H1 (cell line): ENCODE data around the gene AGAP1. TPM values are rescaled to one million over a fixed set of nuclear protein-coding genes. Genes with fewer than 3 reads are reported as not detected.

ENCODE experiments used
- CTCF ChIA-PET: fragments of 300-600 bp; sonication (Branson Sonifier 250); formaldehyde crosslinking; loops from one replicate; lab custom pipeline; 2021; ENCODE audit not compliant: partially characterized antibody; lab: Charles Lee
- POLR2A ChIA-PET: fragments of 300-600 bp; sonication (Branson Sonifier 250); formaldehyde crosslinking; loops from one replicate; lab custom pipeline; 2021; ENCODE audit warnings: inconsistent platforms; ENCODE audit not compliant: partially characterized antibody; lab: Charles Lee
- DNase-seq, 2 experiments: peaks; one replicate each; pipeline versions ENCODE4 v3.0.0 to v3.0.0-alpha.2; 2010 to 2022; ENCODE audit warnings: low spot score in 2 of 2, low read depth in 1 of 2, mixed read lengths in 1 of 2
- FAIRE-seq: peaks from 2 replicates; lab custom pipeline; 2011; peaks lifted over from hg19 to GRCh38; lab: Jason Lieb, UNC
- H2AFZ ChIP-seq: 2 replicates; pipeline ENCODE4 v1.8.1; 2012; ENCODE audit warnings: low read length, inconsistent platforms
- H2AK5ac ChIP-seq: 2 replicates; pipeline ENCODE4 v1.6.1; 2013; ENCODE audit warnings: low read depth, low read length
- H2BK120ac ChIP-seq: replicated peaks from 2 replicates; pipeline ENCODE3; 2013; ENCODE audit warnings: low read depth, low read length, inconsistent platforms
- H2BK12ac ChIP-seq: 2 replicates; pipeline ENCODE4 v1.6.1; 2013; ENCODE audit warnings: low read depth, low read length
- H2BK15ac ChIP-seq: 2 replicates; pipeline ENCODE4 v1.6.1; 2013; ENCODE audit warnings: low read length
- H2BK20ac ChIP-seq: 2 replicates; pipeline ENCODE4 v1.6.1; 2013; ENCODE audit warnings: low read length
- H2BK5ac ChIP-seq: 2 replicates; pipeline ENCODE4 v1.6.1; 2013; ENCODE audit warnings: low read depth, low read length
- H3K14ac ChIP-seq: 2 replicates; pipeline ENCODE4 v1.6.1; 2013; ENCODE audit warnings: inconsistent platforms; ENCODE audit not compliant: insufficient read length
- H3K18ac ChIP-seq: 2 replicates; pipeline ENCODE4 v1.6.1; 2013; ENCODE audit warnings: low read length; ENCODE audit errors: extremely low read depth
- H3K23ac ChIP-seq: 2 replicates; pipeline ENCODE4 v1.6.1; 2013; ENCODE audit warnings: inconsistent platforms; ENCODE audit not compliant: insufficient read length
- H3K23me2 ChIP-seq: 2 replicates; pipeline ENCODE4 v1.6.1; 2013; ENCODE audit warnings: low read depth, low read length
- H3K27ac ChIP-seq: 2 replicates; pipeline ENCODE4 v1.6.1; 2011; ENCODE audit warnings: low read depth, low read length, inconsistent platforms
- H3K27me3 ChIP-seq, 4 experiments: replicated peaks in 1 of 4; 1 replicate in 1 of 4; 2 replicates in 3 of 4; pipeline versions ENCODE4 v1.6.1 to v1.8.1; 2011 to 2013; ENCODE audit warnings: low read length in 3 of 4, mild to moderate bottlenecking in 3 of 4, inconsistent platforms in 2 of 4, mixed read lengths in 2 of 4, moderate library complexity in 1 of 4; ENCODE audit not compliant: control insufficient read depth in 3 of 4, insufficient read depth in 3 of 4; ENCODE audit errors: extremely low read depth in 1 of 4
- H3K36me3 ChIP-seq, 4 experiments: 2 replicates each; pipeline versions ENCODE4 v1.6.1 to v1.8.1; 2011 to 2013; ENCODE audit warnings: mild to moderate bottlenecking in 4 of 4, low read length in 3 of 4, moderate library complexity in 2 of 4, control low read depth in 1 of 4, inconsistent platforms in 1 of 4; ENCODE audit not compliant: insufficient read depth in 4 of 4, control insufficient read depth in 2 of 4
- H3K4ac ChIP-seq: replicated peaks from 2 replicates; pipeline ENCODE3; 2013; ENCODE audit warnings: low read length, low read depth, mixed read lengths, inconsistent platforms; ENCODE audit not compliant: insufficient read length
- H3K4me1 ChIP-seq, 4 experiments: replicated peaks in 1 of 4; 1 replicate in 1 of 4; 2 replicates in 3 of 4; pipeline versions ENCODE4 v1.6.1 to v1.8.1; 2011 to 2013; ENCODE audit warnings: low read length in 3 of 4, inconsistent platforms in 2 of 4, mixed read lengths in 1 of 4; ENCODE audit not compliant: insufficient read depth in 4 of 4, control insufficient read depth in 3 of 4
- H3K4me2 ChIP-seq, 2 experiments: 2 replicates each; pipeline versions ENCODE4 v1.6.1 to v1.8.1; 2011 to 2013; ENCODE audit warnings: low read depth in 2 of 2, low read length in 2 of 2, control low read depth in 1 of 2, inconsistent platforms in 1 of 2, mild to moderate bottlenecking in 1 of 2; ENCODE audit not compliant: insufficient read depth in 1 of 2
- H3K4me3 ChIP-seq, 4 experiments: fragments of 200-600, 300-600 bp in 1 of 4; sonication (generic), shearing (Covaris generic), sonication (Bioruptor Twin) in 1 of 4; 2 replicates each; pipeline versions ENCODE4 v1.5.1 to v1.8.1; 2011 to 2016; ENCODE audit warnings: low read length in 4 of 4, low read depth in 3 of 4, control low read depth in 2 of 4, inconsistent platforms in 2 of 4, mild to moderate bottlenecking in 2 of 4, mixed read lengths in 1 of 4, moderate library complexity in 1 of 4; ENCODE audit not compliant: insufficient read depth in 2 of 4; ENCODE audit errors: extremely low read depth in 1 of 4
- H3K56ac ChIP-seq: replicated peaks from 2 replicates; pipeline ENCODE3; 2013; ENCODE audit warnings: low read depth, mild to moderate bottlenecking, mixed read lengths, low read length, inconsistent platforms; ENCODE audit not compliant: insufficient read length
- H3K79me1 ChIP-seq: 2 replicates; pipeline ENCODE4 v1.6.1; 2013; ENCODE audit warnings: low read depth, low read length, control low read depth
- H3K79me2 ChIP-seq, 2 experiments: 2 replicates each; pipeline versions ENCODE4 v1.6.1 to v1.8.1; 2012 to 2013; ENCODE audit warnings: low read length in 2 of 2, mild to moderate bottlenecking in 2 of 2, inconsistent platforms in 1 of 2; ENCODE audit not compliant: insufficient read depth in 2 of 2, control insufficient read depth in 1 of 2
- H3K9ac ChIP-seq, 4 experiments: replicated peaks in 1 of 4; 1 replicate in 1 of 4; 2 replicates in 3 of 4; pipeline versions ENCODE4 v1.6.1 to v1.8.1; 2011 to 2013; ENCODE audit warnings: low read depth in 3 of 4, low read length in 3 of 4, control low read depth in 2 of 4, mild to moderate bottlenecking in 2 of 4, moderate library complexity in 2 of 4, inconsistent platforms in 1 of 4; ENCODE audit errors: extremely low read depth in 1 of 4
- H3K9me3 ChIP-seq, 2 experiments: 2 replicates each; pipeline versions ENCODE4 v1.6.1 to v1.8.1; 2012 to 2013; ENCODE audit warnings: mild to moderate bottlenecking in 2 of 2, moderate library complexity in 2 of 2, control low read depth in 1 of 2, inconsistent platforms in 1 of 2, low read depth in 1 of 2, low read length in 1 of 2, mixed read lengths in 1 of 2; ENCODE audit not compliant: insufficient read depth in 2 of 2
- H4K20me1 ChIP-seq, 2 experiments: replicated peaks in 1 of 2; 2 replicates each; pipeline versions ENCODE3 to v1.8.1; 2011 to 2013; ENCODE audit warnings: inconsistent platforms in 2 of 2, low read length in 2 of 2, mild to moderate bottlenecking in 1 of 2; ENCODE audit not compliant: insufficient read depth in 2 of 2, control insufficient read depth in 1 of 2
- H4K5ac ChIP-seq: 2 replicates; pipeline ENCODE4 v1.6.1; 2013; ENCODE audit warnings: low read length, low read depth, mixed read lengths, inconsistent platforms; ENCODE audit not compliant: insufficient read length
- H4K8ac ChIP-seq: 2 replicates; pipeline ENCODE4 v1.8.0; 2013; ENCODE audit warnings: mild to moderate bottlenecking, moderate library complexity, low read length, inconsistent platforms; ENCODE audit not compliant: insufficient read depth; ENCODE audit errors: extremely low read depth
- H4K91ac ChIP-seq: replicated peaks from 2 replicates; pipeline ENCODE3; 2013; ENCODE audit warnings: low read length, mixed read lengths, inconsistent platforms; ENCODE audit not compliant: insufficient read length
- ATF3 ChIP-seq: IDR thresholded peaks from 2 replicates; pipeline ENCODE4 v1.6.1; 2011; ENCODE audit warnings: low read depth, mild to moderate bottlenecking, low read length; ENCODE audit not compliant: insufficient read depth
- BACH1 ChIP-seq: IDR thresholded peaks from 2 replicates; pipeline ENCODE4 v1.6.1; 2012; ENCODE audit warnings: low read length, improper control_type of control experiment
- BCL11A ChIP-seq, 2 experiments: IDR thresholded peaks; one replicate each; pipeline ENCODE4 v1.6.1; 2011; ENCODE audit warnings: low read depth in 2 of 2, low read length in 2 of 2, mild to moderate bottlenecking in 2 of 2
- CBX8 ChIP-seq: fragments of 300-800, 300-1000 bp; sonication (generic); IDR thresholded peaks from 2 replicates; pipeline ENCODE4 v1.7.1; 2016; ENCODE audit warnings: low read depth, low read length, borderline replicate concordance
- CEBPB ChIP-seq: IDR thresholded peaks from 2 replicates; pipeline ENCODE4 v1.6.1; 2012; ENCODE audit warnings: low read depth, low read length
- CREB1 ChIP-seq: IDR thresholded peaks from 2 replicates; pipeline ENCODE4 v1.6.1; 2012; ENCODE audit warnings: inconsistent platforms
- CTCF ChIP-seq, 3 experiments: IDR thresholded peaks; 1 replicate in 2 of 3; 2 replicates in 1 of 3; pipeline versions ENCODE4 v1.5.1 to v1.6.1; 2011; ENCODE audit warnings: low read length in 3 of 3, mild to moderate bottlenecking in 3 of 3, inconsistent platforms in 2 of 3, low read depth in 1 of 3, moderate library complexity in 1 of 3; ENCODE audit not compliant: insufficient read depth in 1 of 3; ENCODE audit errors: control extremely low read depth in 1 of 3
- JUN ChIP-seq: IDR thresholded peaks from 2 replicates; pipeline ENCODE4 v1.6.1; 2011; ENCODE audit warnings: low read depth, mild to moderate bottlenecking, improper control_type of control experiment, low read length
- RFX5 ChIP-seq: IDR thresholded peaks from 2 replicates; pipeline ENCODE4 v1.6.1; 2011; ENCODE audit warnings: low read depth, low read length, improper control_type of control experiment, borderline replicate concordance
- SIRT6 ChIP-seq: IDR thresholded peaks from one replicate; pipeline ENCODE4 v1.7.1; 2012; ENCODE audit warnings: low read length, inconsistent platforms
- SP4 ChIP-seq: IDR thresholded peaks from 2 replicates; pipeline ENCODE4 v1.6.1; 2012; ENCODE audit warnings: low read length, inconsistent platforms
- TAF1 ChIP-seq: IDR thresholded peaks from 2 replicates; pipeline ENCODE4 v1.6.1; 2011; ENCODE audit warnings: mild to moderate bottlenecking, low read depth, low read length
- TBP ChIP-seq: IDR thresholded peaks from 2 replicates; pipeline ENCODE4 v1.6.1; 2011; ENCODE audit warnings: low read depth, low read length, improper control_type of control experiment
- WGBS, 2 experiments: shearing (Covaris generic) in 1 of 2; methylation state at CpG; one replicate each; pipeline versions ENCODE4 v1.1.6 to v1.1.7; 2013 to 2015; ENCODE audit warnings: low lambda C conversion rate in 2 of 2, mixed read lengths in 2 of 2, inconsistent platforms in 1 of 2, low coverage in 1 of 2, missing lambda C conversion rate in 1 of 2; ENCODE audit not compliant: insufficient replicate concordance in 2 of 2, insufficient coverage in 1 of 2, insufficient read length in 1 of 2; ENCODE audit errors: extremely low coverage in 1 of 2, missing lambda C conversion rate in 1 of 2; 5-methylcytosine and 5-hydroxymethylcytosine counted together
- polyA plus RNA-seq, 7 experiments: library from polyadenylated mRNA; depleted of rRNA in 3 of 7; stranded (reverse) in 5 of 7; unstranded in 2 of 7; fragments of >200 nt in 5 of 7; fragments of 200-250 nt in 2 of 7; gene quantifications; 1 replicate in 5 of 7; 2 replicates in 1 of 7; 4 replicates in 1 of 7; pipeline versions ENCODE4 v1.2.1 to v1.2.3, GENCODE V29; 2011 to 2013; ENCODE audit warnings: missing spikeins in 2 of 7, mixed read lengths in 2 of 7
- total RNA-seq: library from RNA; stranded (reverse); fragmentation: NEBNext Ultra II Directional; extraction: Animal tissue kit (Norgen Biotek cat#: 25700); gene quantifications from 2 replicates; pipeline ENCODE4 v1.2.1, GENCODE V29; 2021

Gene AGAP1
- total and polyA plus RNA-seq, 2 of the 8 experiments (the other 6 are each of a cell fraction or from before 2014, with no cell fraction given) = 18.1 to 39.4 TPM

- no peak overlapping the region for H2BK5ac ChIP-seq
- H3K4ac ChIP-seq = no peak overlapping the region
- H3K27me3 ChIP-seq = no peaks in the 10 kb centered on the region
- H3K18ac ChIP-seq = no peak overlapping the region
- no peak overlapping the region for H2AFZ ChIP-seq
- no peak overlapping the region for H3K27ac ChIP-seq
- DNase-seq = no peak
- no peak overlapping the region for H2BK15ac ChIP-seq
- H3K14ac ChIP-seq = no peak overlapping the region
- H3K23me2 ChIP-seq = no peaks in the 10 kb centered on the region
- H3K4me3 ChIP-seq = no peak overlapping the region
- H2BK20ac ChIP-seq = no peak overlapping the region
- CTCF ChIA-PET = interaction anchor here (0.5 to 1.7 kb wide), 4 partner anchors 9 to 65 kb away, joined by 3 read pairs; no protein-coding TSS in a partner anchor
- POLR2A ChIA-PET = no interaction called here
- peaks cover 0 to 7% (median under 1%) of the 10 kb centered on the region in 4 experiments; a peak in 3 of 7 replicates for H3K4me1 ChIP-seq
- H3K36me3 ChIP-seq = no peaks in the 10 kb centered on the region
- peaks cover 0 to 2% of the 10 kb centered on the region in 2 experiments for H4K20me1 ChIP-seq
- WGBS, 2 experiments = 86% methylated on average over 8 of the region's 8 CpGs; no CpG with 5 or more reads in 1 of the 2 experiments
- no peak for FAIRE-seq
- no peak overlapping the region for H2AK5ac ChIP-seq
- no peak overlapping the region for H2BK120ac ChIP-seq
- H3K9me3 ChIP-seq = no peaks in the 10 kb centered on the region
- no peaks in the 10 kb centered on the region for H3K79me2 ChIP-seq
- no peaks in the 10 kb centered on the region for H3K79me1 ChIP-seq
- no peak overlapping the region for H3K9ac ChIP-seq
- H4K5ac ChIP-seq = no peak overlapping the region
- H3K4me2 ChIP-seq = no peak overlapping the region
- H3K56ac ChIP-seq = no peak overlapping the region
- peak overlapping the region; percentile 30 for H4K91ac ChIP-seq
- no peak overlapping the region for H3K23ac ChIP-seq
- H4K8ac ChIP-seq = no peak overlapping the region
- no peak overlapping the region; the same call in 1 of the 2 replicates for H2BK12ac ChIP-seq
- no peak for TF ChIP-seq BACH1
- no peak for TF ChIP-seq CTCF (IDR thresholded peaks at IDR 0.05; ENCODE audit: control extremely low read depth in 1 of 3, insufficient read depth in 1 of 3, low read depth in 1 of 3, low read length in 3 of 3)
- no peak for TF ChIP-seq BCL11A (IDR thresholded peaks at IDR 0.05; ENCODE audit: low read depth in 2 of 2, low read length in 2 of 2)
- TF ChIP-seq RFX5 = no peak
- no peak for TF ChIP-seq CREB1
- no peak for TF ChIP-seq ATF3
- TF ChIP-seq TAF1 = no peak
- TF ChIP-seq JUN = no peak
- no peak for TF ChIP-seq CBX8
- TF ChIP-seq CEBPB = no peak
- no peak for TF ChIP-seq SIRT6
- TF ChIP-seq SP4 = no peak
- TF ChIP-seq TBP = no peak
These were observed 350.7 kb downstream of the AGAP1 start for GRCh38 chr2:235844561-235844960.
